HG02763 (cell line): Measurements from ENCODE around the gene C1orf159.

Experiments
- ATAC-seq: cut with Tn5 transposase; IDR thresholded peaks from one replicate; pipeline ENCODE4 v1.9.1; 2021; ENCODE audit warnings: mild to moderate bottlenecking, moderate library complexity; ENCODE audit not compliant: unreplicated experiment

C1orf159 gene

DNA sequence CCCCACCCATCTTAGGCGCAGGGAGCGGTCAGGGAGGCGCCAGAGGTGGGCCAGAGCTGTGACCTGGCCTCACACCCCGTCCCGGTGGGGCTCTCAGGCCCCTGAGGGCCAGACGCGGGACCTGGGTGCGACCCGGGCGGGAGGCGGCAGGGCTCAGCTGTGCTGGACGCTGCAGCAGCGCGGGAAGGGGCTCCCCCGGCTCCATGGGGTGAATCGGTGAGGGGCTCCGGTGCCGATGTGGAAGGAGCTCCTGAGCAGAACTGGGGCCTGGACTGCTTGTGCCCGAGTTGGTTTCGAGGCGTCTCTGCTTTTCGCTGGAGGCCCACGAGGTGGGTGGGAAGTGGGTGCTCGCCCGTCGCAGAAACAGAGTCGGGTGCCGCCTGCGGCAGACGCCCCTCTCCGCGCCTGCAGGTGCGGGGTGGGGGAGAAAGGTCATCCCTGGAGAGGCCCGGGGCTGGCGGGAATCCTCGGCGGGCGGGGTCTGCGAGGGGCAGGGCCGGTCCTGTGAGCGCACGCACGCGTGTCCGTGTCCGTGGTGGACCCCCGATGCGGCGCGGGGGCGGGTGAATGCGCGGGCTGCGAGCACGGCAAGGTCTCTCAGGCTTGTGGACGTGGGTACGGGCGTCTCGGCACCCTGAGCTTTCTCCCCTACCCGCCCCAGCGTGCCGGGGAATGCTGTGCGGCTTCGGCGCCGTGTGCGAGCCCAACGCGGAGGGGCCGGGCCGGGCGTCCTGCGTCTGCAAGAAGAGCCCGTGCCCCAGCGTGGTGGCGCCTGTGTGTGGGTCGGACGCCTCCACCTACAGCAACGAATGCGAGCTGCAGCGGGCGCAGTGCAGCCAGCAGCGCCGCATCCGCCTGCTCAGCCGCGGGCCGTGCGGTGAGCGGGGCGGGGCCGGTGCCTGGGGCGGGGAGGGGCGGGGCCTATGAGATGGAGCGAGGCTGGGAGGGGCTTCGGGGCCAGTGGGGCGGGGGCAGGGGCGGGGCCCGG is 75.6 kb downstream of the C1orf159 start:
- ATAC-seq = no peak

DNA sequence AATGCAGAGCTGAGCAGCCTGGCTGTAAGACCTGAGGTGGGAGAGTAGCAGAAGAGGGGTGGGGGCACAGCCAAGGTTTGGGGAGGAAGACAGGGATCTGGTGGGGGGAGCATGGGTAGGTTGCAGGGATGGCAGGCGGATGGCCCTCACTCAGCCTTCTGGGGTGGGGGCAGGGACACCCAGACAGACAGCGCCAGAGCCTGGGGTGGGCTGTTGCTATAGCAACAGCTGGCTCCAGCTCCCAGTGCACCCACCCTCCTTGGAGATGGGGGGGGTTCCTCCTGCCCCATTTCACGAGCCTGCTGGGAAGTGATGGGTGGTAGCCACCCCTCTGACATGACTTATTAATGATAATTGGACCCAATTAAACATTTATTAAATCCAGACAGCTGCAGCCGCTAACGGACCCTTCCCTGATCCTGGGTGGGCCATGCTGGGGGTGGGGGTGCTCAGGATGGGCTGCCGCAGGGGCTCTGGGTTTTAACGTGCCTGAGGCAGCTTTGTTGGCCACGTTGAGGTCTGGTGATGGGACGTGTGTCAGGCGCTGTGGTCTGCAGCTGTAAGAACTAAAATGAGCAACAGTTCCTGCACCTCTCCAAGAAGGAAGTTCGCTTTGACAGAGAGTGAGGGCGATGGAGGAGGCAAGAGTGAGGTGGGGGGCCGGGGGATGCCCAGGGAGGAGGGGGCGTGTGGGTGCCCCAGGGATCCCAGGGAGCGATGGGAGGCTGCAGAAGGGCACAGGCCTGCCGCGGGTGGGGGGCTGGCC is 76.6 kb downstream of the C1orf159 start:
- no peak for ATAC-seq

- ATAC-seq = no peak
Observed at GRCh38 chr1:1038694-1039093, 77.2 kb downstream of the C1orf159 start.

DNA sequence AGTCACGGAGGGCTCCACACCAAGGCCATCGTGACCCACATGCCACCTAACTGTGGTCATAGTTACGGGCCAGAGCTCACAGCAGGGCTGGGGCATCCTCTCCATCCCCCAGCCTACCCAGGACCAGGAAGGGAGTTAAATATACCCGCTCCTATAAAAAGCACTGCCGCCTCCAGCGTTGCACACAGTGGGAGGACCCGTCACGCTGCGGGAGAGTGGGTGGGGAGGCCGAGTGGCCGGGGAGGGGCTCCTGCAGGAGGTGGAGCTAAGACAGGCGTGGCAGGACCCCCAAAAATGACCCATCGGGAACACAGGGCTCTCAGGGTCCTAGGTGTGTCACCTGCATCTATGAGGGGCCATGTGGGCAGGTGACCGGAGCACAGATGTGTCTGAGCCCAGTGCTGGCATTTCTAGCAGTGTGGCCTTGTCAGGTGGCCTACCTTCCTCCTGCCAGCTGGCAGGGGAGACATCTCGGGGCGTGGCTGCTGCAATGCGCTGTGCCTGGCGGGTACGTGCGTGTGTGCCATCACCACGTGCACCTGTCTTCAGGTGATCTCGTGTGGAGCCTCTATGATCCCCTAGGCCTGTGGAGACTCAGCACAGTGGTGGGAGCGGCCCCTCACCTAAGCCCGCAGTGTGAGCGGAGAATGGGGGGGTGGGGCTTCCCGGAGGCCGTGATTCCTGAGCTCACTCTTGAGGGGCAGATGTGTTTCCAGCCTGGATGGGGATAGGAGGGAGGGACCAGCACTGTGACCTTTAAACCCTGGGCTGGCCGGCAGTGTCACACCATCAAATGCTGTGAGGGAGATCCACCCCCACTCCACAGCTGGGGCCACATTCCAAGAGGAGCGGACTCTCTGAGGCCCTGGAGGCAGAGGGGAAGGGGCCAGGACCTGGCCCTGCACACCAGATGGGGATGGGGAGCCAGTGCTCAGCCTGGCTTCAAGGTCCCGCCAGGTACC is 78.2 kb downstream of the C1orf159 start:
- ATAC-seq = no peak

- no peak for ATAC-seq
Observed at GRCh38 chr1:1035291-1035943, 80.5 kb downstream of the C1orf159 start.

- ATAC-seq = no peak
Observed at GRCh38 chr1:1034439-1034781, 81.5 kb downstream of the C1orf159 start.

DNA sequence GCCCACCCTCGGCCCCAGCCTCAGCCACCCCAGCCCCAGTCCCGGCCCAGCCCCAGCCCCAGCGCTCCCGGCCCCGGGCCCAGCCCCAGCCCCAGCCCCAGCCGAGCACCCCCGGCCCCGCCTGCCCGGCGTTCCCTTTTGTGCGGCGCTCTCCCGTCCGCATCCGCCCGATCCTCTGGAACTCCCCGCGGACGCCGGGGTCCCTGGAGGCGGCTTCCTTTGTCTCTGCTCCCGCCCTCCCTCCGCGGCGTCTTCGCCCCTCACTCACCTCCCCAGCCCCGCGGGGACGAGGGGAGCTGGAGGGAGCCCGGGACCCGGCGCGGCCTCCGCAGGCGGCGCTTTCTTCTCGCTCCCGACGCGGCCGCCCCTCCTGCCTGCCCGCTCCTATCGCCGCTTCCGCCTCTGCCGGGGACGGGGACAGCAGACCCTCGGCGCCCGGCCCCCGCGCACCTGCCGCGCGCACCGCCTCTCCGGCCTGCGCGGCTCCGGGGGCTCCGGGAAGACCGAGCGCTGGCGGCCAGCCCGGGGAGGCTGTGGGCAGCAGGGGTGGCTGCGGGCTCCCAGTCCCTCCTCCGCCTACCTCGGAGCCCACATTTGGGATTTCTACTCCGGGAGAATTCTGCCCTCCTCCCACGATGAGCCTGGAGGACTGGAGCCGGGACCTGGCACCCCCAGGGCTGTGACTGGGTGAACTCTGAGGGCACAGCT is 82.0 kb downstream of the C1orf159 start:
- ATAC-seq = no peak

GRCh38 chr1:1033009-1033587 is 82.8 kb downstream of the C1orf159 start:
- peak; percentile 86 for ATAC-seq

DNA sequence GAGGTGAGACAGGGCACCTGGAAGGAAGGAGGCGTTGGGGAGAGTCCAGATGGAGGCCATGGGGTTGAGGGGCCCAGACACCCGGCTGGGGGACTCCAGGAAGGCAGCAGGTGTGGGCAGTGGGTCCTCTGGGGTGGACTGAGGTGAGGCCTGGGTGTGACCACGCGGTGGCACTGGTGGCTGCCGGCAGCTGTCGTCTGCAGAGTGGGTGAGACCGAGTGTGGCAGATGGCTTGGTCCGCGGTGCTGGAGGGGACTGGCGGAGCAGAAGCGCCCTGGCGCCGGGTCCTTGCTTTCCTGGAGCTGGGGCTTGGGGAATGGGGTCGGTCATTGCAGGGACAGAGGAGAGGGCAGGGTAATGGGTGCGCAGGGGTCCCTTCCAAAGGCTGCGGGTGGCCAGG is 83.5 kb downstream of the C1orf159 start:
- peak; percentile 3 for ATAC-seq
